WTC11 (cell line): ENCODE results near the gene ARHGAP42. TPM values are rescaled to one million over a fixed set of nuclear protein-coding genes. Genes with fewer than 3 reads are reported as not detected.

ENCODE experiments used
- ATAC-seq: fragments of 200-7000 bp; cut with Tn5 transposase; 2 replicates; pipeline ENCODE4 v1.10.0; 2021; ENCODE audit warnings: mild to moderate bottlenecking, moderate library complexity
- CTCF ChIA-PET: fragments of 300-600 bp; sonication (Branson Sonifier 250); formaldehyde crosslinking; loops from one replicate; lab custom pipeline; 2021; ENCODE audit warnings: antibody characterized with exemption; lab: Charles Lee
- POLR2A ChIA-PET: fragments of 350-600 bp; sonication (Branson Sonifier 250); formaldehyde crosslinking; loops from one replicate; lab custom pipeline; 2021; ENCODE audit warnings: antibody characterized with exemption; lab: Charles Lee
- DNase-seq: peaks from one replicate; pipeline ENCODE4 v3.0.0; 2021; ENCODE audit warnings: low spot score
- H3K27ac Mint-ChIP-seq: 2 replicates; pipeline ENCODE4 v1.8.0; 2021; ENCODE audit warnings: mixed read lengths
- H3K27me3 Mint-ChIP-seq: 2 replicates; pipeline ENCODE4 v1.8.0; 2021; ENCODE audit warnings: low read depth, mild to moderate bottlenecking, moderate library complexity, mixed read lengths
- H3K36me3 Mint-ChIP-seq: 2 replicates; pipeline ENCODE4 v1.8.0; 2021; ENCODE audit warnings: mixed read lengths
- H3K4me1 Mint-ChIP-seq: 2 replicates; pipeline ENCODE4 v1.8.0; 2022; ENCODE audit warnings: mixed read lengths
- H3K4me3 Mint-ChIP-seq: 2 replicates; pipeline ENCODE4 v1.8.0; 2021; ENCODE audit warnings: mild to moderate bottlenecking, moderate library complexity, mixed read lengths
- H3K9me3 Mint-ChIP-seq: 2 replicates; pipeline ENCODE4 v1.8.0; 2021; ENCODE audit warnings: mixed read lengths
- ARID4B ChIP-seq: sonication (generic); formaldehyde crosslinking; IDR thresholded peaks from 2 replicates; pipeline ENCODE4 v1.8.0; 2023; ENCODE audit warnings: missing genetic modification reagents, mild to moderate bottlenecking, borderline replicate concordance
- ATF1 ChIP-seq: sonication (generic); formaldehyde crosslinking; IDR thresholded peaks from 2 replicates; pipeline ENCODE4 v1.8.1; 2023; ENCODE audit warnings: mild to moderate bottlenecking, moderate library complexity, missing genetic modification reagents
- CREB1 ChIP-seq: sonication (generic); formaldehyde crosslinking; IDR thresholded peaks from 2 replicates; pipeline ENCODE4 v1.8.0; 2023; ENCODE audit warnings: mild to moderate bottlenecking, missing genetic modification reagents
- GABPB1 ChIP-seq: sonication (generic); formaldehyde crosslinking; IDR thresholded peaks from 2 replicates; pipeline ENCODE4 v1.8.1; 2023; ENCODE audit warnings: mild to moderate bottlenecking, missing genetic modification reagents
- GRHL2 ChIP-seq: fragments of 250-450 bp; sonication (Bioruptor Pico); IDR thresholded peaks from 2 replicates; pipeline ENCODE4 v1.8.0; 2022; ENCODE audit warnings: mild to moderate bottlenecking, moderate library complexity; ENCODE audit not compliant: insufficient replicate concordance, severe bottlenecking
- GTF2I ChIP-seq: fragments of 250-450 bp; sonication (Bioruptor Pico); conservative IDR thresholded peaks from 2 replicates; pipeline ENCODE4 v1.4.0; 2021; ENCODE audit warnings: mild to moderate bottlenecking
- HMGA2 ChIP-seq: fragments of 250-450 bp; sonication (Bioruptor Pico); IDR thresholded peaks from 2 replicates; pipeline ENCODE4 v1.4.0; 2021; ENCODE audit warnings: mild to moderate bottlenecking, moderate library complexity
- IRF2 ChIP-seq: sonication (generic); formaldehyde crosslinking; IDR thresholded peaks from 2 replicates; pipeline ENCODE4 v1.8.0; 2022; ENCODE audit warnings: low read depth, missing genetic modification reagents, borderline replicate concordance
- MYBL2 ChIP-seq: sonication (generic); formaldehyde crosslinking; IDR thresholded peaks from 2 replicates; pipeline ENCODE4 v1.8.1; 2023; ENCODE audit warnings: mild to moderate bottlenecking, moderate library complexity, missing genetic modification reagents
- NFATC4 ChIP-seq: fragments of 250-450 bp; sonication (Bioruptor Pico); IDR thresholded peaks from 2 replicates; pipeline ENCODE4 v1.9.0; 2021; ENCODE audit warnings: mild to moderate bottlenecking
- NFE2L1 ChIP-seq: sonication (generic); formaldehyde crosslinking; IDR thresholded peaks from 2 replicates; pipeline ENCODE4 v1.8.1; 2023; ENCODE audit warnings: missing genetic modification reagents
- RORB ChIP-seq: fragments of 250-450 bp; sonication (Bioruptor Pico); IDR thresholded peaks from 2 replicates; pipeline ENCODE4 v1.9.0; 2021; ENCODE audit warnings: mild to moderate bottlenecking
- TCF7 ChIP-seq: sonication (generic); formaldehyde crosslinking; IDR thresholded peaks from 2 replicates; pipeline ENCODE4 v1.8.0; 2022; ENCODE audit warnings: mild to moderate bottlenecking, low read depth, missing genetic modification reagents, moderate library complexity
- TEAD4 ChIP-seq: sonication (generic); formaldehyde crosslinking; IDR thresholded peaks from 2 replicates; pipeline ENCODE4 v1.8.0; 2022; ENCODE audit warnings: mild to moderate bottlenecking, missing genetic modification reagents
- ZNF219 ChIP-seq: sonication (generic); formaldehyde crosslinking; IDR thresholded peaks from 2 replicates; pipeline ENCODE4 v1.8.0; 2023; ENCODE audit warnings: missing genetic modification reagents, mild to moderate bottlenecking, borderline replicate concordance
- ZNF232 ChIP-seq: sonication (generic); formaldehyde crosslinking; IDR thresholded peaks from 2 replicates; pipeline ENCODE4 v1.8.0; 2022; ENCODE audit warnings: mild to moderate bottlenecking, missing genetic modification reagents
- ZNF396 ChIP-seq: fragments of 250-450 bp; sonication (Bioruptor Pico); IDR thresholded peaks from 2 replicates; pipeline ENCODE4 v1.8.0; 2021; ENCODE audit warnings: mild to moderate bottlenecking, moderate library complexity, borderline replicate concordance
- ZNF416 ChIP-seq: fragments of 250-450 bp; sonication (Bioruptor Pico); IDR thresholded peaks from 2 replicates; pipeline ENCODE4 v1.9.0; 2021; ENCODE audit warnings: mild to moderate bottlenecking, inconsistent platforms
- ZNF671 ChIP-seq: fragments of 250-450 bp; sonication (Bioruptor Pico); IDR thresholded peaks from 2 replicates; pipeline ENCODE4 v1.8.0; 2021; ENCODE audit warnings: mild to moderate bottlenecking
- total RNA-seq: library from RNA; stranded (reverse); gene quantifications from 3 replicates; pipeline ENCODE4 v1.2.3, GENCODE V29; 2021
- TF ChIP-seq, protein P1 (sequence below): sonication (generic); formaldehyde crosslinking; IDR thresholded peaks from 2 replicates; pipeline ENCODE4 v1.8.1; 2023; ENCODE audit warnings: mild to moderate bottlenecking, moderate library complexity, missing genetic modification reagents
- TF ChIP-seq, protein P2 (sequence below): sonication (generic); formaldehyde crosslinking; conservative IDR thresholded peaks from 2 replicates; pipeline ENCODE4 v1.8.1; 2022; ENCODE audit warnings: mild to moderate bottlenecking, missing genetic modification reagents
- TF ChIP-seq, protein P3 (sequence below): fragments of 250-450 bp; sonication (Bioruptor Pico); IDR thresholded peaks from 2 replicates; pipeline ENCODE4 v1.9.0; 2021; ENCODE audit warnings: moderate library complexity, mild to moderate bottlenecking, inconsistent platforms, borderline replicate concordance
- TF ChIP-seq, protein P4 (sequence below): sonication (generic); formaldehyde crosslinking; IDR thresholded peaks from 2 replicates; pipeline ENCODE4 v1.8.1; 2022; ENCODE audit warnings: low read depth, missing genetic modification reagents, borderline replicate concordance
- TF ChIP-seq, protein P5 (sequence below): sonication (generic); formaldehyde crosslinking; IDR thresholded peaks from 2 replicates; pipeline ENCODE4 v1.8.0; 2022; ENCODE audit warnings: missing genetic modification reagents
- TF ChIP-seq, protein P6 (sequence below): sonication (generic); formaldehyde crosslinking; IDR thresholded peaks from 2 replicates; pipeline ENCODE4 v1.8.1; 2022; ENCODE audit warnings: mild to moderate bottlenecking, missing genetic modification reagents, moderate library complexity, borderline replicate concordance

Gene ARHGAP42
- total RNA-seq, 1 experiment from 2014 or later = 32.5 TPM

- no peak for TF ChIP-seq ARID4B (CRISPR knock-in tag)
- TF ChIP-seq, protein P1, sequence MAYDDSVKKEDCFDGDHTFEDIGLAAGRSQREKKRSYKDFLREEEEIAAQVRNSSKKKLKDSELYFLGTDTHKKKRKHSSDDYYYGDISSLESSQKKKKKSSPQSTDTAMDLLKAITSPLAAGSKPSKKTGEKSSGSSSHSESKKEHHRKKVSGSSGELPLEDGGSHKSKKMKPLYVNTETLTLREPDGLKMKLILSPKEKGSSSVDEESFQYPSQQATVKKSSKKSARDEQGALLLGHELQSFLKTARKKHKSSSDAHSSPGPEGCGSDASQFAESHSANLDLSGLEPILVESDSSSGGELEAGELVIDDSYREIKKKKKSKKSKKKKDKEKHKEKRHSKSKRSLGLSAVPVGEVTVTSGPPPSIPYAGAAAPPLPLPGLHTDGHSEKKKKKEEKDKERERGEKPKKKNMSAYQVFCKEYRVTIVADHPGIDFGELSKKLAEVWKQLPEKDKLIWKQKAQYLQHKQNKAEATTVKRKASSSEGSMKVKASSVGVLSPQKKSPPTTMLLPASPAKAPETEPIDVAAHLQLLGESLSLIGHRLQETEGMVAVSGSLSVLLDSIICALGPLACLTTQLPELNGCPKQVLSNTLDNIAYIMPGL (CRISPR knock-in tag) = no peak
- TF ChIP-seq CREB1 (CRISPR knock-in tag) = no peak
- TF ChIP-seq, protein P2, sequence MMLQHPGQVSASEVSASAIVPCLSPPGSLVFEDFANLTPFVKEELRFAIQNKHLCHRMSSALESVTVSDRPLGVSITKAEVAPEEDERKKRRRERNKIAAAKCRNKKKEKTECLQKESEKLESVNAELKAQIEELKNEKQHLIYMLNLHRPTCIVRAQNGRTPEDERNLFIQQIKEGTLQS (CRISPR knock-in tag) = no peak
- TF ChIP-seq GABPB1 = no peak
- TF ChIP-seq, protein P3, sequence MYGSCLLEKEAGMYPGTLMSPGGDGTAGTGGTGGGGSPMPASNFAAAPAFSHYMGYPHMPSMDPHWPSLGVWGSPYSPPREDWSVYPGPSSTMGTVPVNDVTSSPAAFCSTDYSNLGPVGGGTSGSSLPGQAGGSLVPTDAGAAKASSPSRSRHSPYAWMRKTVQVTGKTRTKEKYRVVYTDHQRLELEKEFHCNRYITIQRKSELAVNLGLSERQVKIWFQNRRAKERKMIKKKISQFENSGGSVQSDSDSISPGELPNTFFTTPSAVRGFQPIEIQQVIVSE = no peak
- no peak for TF ChIP-seq ZNF232 (CRISPR knock-in tag)
Observed at GRCh38 chr11:100709233-100709957, 22.3 kb downstream of the ARHGAP42 start (continued).

DNA sequence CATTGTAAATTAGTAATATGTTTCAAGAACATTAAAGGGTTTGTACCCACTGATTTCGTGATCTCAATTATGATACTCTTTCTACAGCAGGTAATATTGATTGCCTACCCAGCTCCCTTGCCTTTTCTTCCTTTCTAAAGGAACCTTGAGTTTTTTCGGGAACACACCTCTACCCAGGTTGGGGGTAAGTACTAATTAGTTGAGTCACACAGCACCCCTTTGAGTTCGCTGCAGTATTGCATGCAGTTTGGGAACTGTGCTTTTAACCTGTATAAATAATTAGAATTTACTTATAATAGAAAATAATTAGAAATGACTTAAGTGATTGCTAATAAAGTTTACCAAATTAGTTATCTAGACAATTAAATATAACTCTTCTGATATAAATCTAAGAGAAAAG is 24.9 kb downstream of the ARHGAP42 start:
- CTCF ChIA-PET = interaction anchor here (0.9 to 1.5 kb wide), 2 partner anchors 14 to 23 kb away, joined by 4 read pairs; no protein-coding TSS in a partner anchor
- peaks cover 45% of the 10 kb centered on the region for H3K4me1 Mint-ChIP-seq

DNA sequence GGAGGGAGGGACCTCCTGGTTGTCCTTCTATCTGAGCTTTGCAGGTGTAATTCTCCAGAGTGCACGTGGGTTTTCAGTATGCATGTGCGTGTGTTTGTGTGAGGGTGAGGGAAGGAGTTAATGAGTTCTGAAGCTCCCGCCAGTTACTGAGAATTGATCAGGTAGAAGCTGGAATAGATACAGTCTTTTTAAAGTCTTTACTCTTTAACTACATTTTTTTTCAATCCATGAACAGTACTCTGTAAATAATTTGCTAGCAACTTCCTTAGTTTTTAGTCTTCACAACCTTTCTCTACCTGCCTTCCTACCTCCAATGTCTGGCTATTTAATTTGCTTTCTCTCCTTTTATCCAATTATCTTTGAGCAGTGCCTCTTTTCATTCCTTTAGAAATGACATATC is 25.5 kb downstream of the ARHGAP42 start:
- H3K36me3 Mint-ChIP-seq = peaks cover 9% of the 10 kb centered on the region
- H3K4me1 Mint-ChIP-seq = peaks cover 45% of the 10 kb centered on the region
- DNase-seq (no peak), ATAC-seq (no peak)
- no peak overlapping the region for H3K4me3 Mint-ChIP-seq
- no peaks in the 10 kb centered on the region for H3K27me3 Mint-ChIP-seq
- POLR2A ChIA-PET = no interaction called here
- TF ChIP-seq, protein P4, sequence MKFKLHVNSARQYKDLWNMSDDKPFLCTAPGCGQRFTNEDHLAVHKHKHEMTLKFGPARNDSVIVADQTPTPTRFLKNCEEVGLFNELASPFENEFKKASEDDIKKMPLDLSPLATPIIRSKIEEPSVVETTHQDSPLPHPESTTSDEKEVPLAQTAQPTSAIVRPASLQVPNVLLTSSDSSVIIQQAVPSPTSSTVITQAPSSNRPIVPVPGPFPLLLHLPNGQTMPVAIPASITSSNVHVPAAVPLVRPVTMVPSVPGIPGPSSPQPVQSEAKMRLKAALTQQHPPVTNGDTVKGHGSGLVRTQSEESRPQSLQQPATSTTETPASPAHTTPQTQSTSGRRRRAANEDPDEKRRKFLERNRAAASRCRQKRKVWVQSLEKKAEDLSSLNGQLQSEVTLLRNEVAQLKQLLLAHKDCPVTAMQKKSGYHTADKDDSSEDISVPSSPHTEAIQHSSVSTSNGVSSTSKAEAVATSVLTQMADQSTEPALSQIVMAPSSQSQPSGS (CRISPR knock-in tag) = no peak
- TF ChIP-seq ZNF671 (CRISPR knock-in tag) (no peak), ATF1 (CRISPR knock-in tag) (no peak), ZNF219 (CRISPR knock-in tag) (no peak), HMGA2 (CRISPR knock-in tag) (no peak), NFE2L1 (CRISPR knock-in tag) (no peak), ZNF396 (no peak)
- TF ChIP-seq, protein P5, sequence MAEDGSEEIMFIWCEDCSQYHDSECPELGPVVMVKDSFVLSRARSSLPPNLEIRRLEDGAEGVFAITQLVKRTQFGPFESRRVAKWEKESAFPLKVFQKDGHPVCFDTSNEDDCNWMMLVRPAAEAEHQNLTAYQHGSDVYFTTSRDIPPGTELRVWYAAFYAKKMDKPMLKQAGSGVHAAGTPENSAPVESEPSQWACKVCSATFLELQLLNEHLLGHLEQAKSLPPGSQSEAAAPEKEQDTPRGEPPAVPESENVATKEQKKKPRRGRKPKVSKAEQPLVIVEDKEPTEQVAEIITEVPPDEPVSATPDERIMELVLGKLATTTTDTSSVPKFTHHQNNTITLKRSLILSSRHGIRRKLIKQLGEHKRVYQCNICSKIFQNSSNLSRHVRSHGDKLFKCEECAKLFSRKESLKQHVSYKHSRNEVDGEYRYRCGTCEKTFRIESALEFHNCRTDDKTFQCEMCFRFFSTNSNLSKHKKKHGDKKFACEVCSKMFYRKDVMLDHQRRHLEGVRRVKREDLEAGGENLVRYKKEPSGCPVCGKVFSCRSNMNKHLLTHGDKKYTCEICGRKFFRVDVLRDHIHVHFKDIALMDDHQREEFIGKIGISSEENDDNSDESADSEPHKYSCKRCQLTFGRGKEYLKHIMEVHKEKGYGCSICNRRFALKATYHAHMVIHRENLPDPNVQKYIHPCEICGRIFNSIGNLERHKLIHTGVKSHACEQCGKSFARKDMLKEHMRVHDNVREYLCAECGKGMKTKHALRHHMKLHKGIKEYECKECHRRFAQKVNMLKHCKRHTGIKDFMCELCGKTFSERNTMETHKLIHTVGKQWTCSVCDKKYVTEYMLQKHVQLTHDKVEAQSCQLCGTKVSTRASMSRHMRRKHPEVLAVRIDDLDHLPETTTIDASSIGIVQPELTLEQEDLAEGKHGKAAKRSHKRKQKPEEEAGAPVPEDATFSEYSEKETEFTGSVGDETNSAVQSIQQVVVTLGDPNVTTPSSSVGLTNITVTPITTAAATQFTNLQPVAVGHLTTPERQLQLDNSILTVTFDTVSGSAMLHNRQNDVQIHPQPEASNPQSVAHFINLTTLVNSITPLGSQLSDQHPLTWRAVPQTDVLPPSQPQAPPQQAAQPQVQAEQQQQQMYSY = no peak
- peaks cover 8% of the 10 kb centered on the region for H3K9me3 Mint-ChIP-seq
- CTCF ChIA-PET = interaction anchor here (0.6 kb wide), 1 partner anchor 9 kb away, joined by 4 read pairs; no protein-coding TSS in a partner anchor
- H3K27ac Mint-ChIP-seq = peak overlapping the region; percentile 64

More for the DNA sequence above, 24.9 kb downstream of the ARHGAP42 start:
- H3K27ac Mint-ChIP-seq = no peak overlapping the region
- POLR2A ChIA-PET = no interaction called here
- peaks cover 9% of the 10 kb centered on the region for H3K36me3 Mint-ChIP-seq
- ATAC-seq (peak; percentile 62), DNase-seq (no peak)
- TF ChIP-seq GRHL2 (CRISPR knock-in tag) (no peak), GTF2I (CRISPR knock-in tag) (no peak), TCF7 (no peak), ZNF416 (CRISPR knock-in tag) (no peak), RORB (CRISPR knock-in tag) (no peak), NFATC4 (CRISPR knock-in tag) (no peak), IRF2 (no peak), MYBL2 (CRISPR knock-in tag) (no peak), TEAD4 (no peak)
- TF ChIP-seq, protein P6, sequence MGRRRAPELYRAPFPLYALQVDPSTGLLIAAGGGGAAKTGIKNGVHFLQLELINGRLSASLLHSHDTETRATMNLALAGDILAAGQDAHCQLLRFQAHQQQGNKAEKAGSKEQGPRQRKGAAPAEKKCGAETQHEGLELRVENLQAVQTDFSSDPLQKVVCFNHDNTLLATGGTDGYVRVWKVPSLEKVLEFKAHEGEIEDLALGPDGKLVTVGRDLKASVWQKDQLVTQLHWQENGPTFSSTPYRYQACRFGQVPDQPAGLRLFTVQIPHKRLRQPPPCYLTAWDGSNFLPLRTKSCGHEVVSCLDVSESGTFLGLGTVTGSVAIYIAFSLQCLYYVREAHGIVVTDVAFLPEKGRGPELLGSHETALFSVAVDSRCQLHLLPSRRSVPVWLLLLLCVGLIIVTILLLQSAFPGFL (CRISPR knock-in tag) = no peak
- no peaks in the 10 kb centered on the region for H3K27me3 Mint-ChIP-seq
- H3K9me3 Mint-ChIP-seq = peaks cover 8% of the 10 kb centered on the region
- no peak overlapping the region for H3K4me3 Mint-ChIP-seq
